Astrocyte (in vitro differentiated cells and primary cell): ENCODE data around the gene EID2B. TPM values are rescaled to one million over a fixed set of nuclear protein-coding genes. Genes with fewer than 3 reads are reported as not detected.
A peak's percentile ranks its signal among the peaks of the same experiment; 100 is the strongest.

Experiments used
- DNase-seq: peaks from one replicate; pipeline ENCODE4 v3.0.0-alpha.2; 2010; ENCODE audit warnings: low read depth
- FAIRE-seq: peaks from 2 replicates; lab custom pipeline; 2011; peaks lifted over from hg19 to GRCh38; lab: Jason Lieb, UNC
- H2AFZ ChIP-seq: 2 replicates; pipeline ENCODE4 v1.6.0; 2012; ENCODE audit warnings: low read depth, low read length, inconsistent platforms
- H3K27ac ChIP-seq: 2 replicates; pipeline ENCODE4 v1.5.1; 2011; ENCODE audit warnings: low read depth, low read length, inconsistent platforms
- H3K27me3 ChIP-seq: 2 replicates; pipeline ENCODE4 v1.6.0; 2011; ENCODE audit warnings: low read length, inconsistent platforms; ENCODE audit not compliant: insufficient read depth
- H3K36me3 ChIP-seq: 2 replicates; pipeline ENCODE4 v1.5.1; 2011; ENCODE audit warnings: low read length, inconsistent platforms; ENCODE audit not compliant: insufficient read depth
- H3K4me1 ChIP-seq: 2 replicates; pipeline ENCODE4 v1.5.1; 2011; ENCODE audit warnings: low read length, inconsistent platforms; ENCODE audit not compliant: insufficient read depth
- H3K4me2 ChIP-seq: 2 replicates; pipeline ENCODE4 v1.6.0; 2012; ENCODE audit warnings: low read length, inconsistent platforms
- H3K4me3 ChIP-seq: 2 replicates; pipeline ENCODE4 v1.5.1; 2011; ENCODE audit warnings: low read depth, mild to moderate bottlenecking, low read length, inconsistent platforms; ENCODE audit not compliant: insufficient read depth
- H3K79me2 ChIP-seq: 2 replicates; pipeline ENCODE4 v1.6.0; 2012; ENCODE audit warnings: mild to moderate bottlenecking, low read length, inconsistent platforms; ENCODE audit not compliant: insufficient read depth
- H3K9ac ChIP-seq: 2 replicates; pipeline ENCODE4 v1.6.0; 2012; ENCODE audit warnings: mild to moderate bottlenecking, low read length, inconsistent platforms
- H3K9me3 ChIP-seq: 2 replicates; pipeline ENCODE4 v1.5.1; 2012; ENCODE audit warnings: low read depth, mild to moderate bottlenecking, low read length, inconsistent platforms; ENCODE audit not compliant: insufficient read depth
- H4K20me1 ChIP-seq: 2 replicates; pipeline ENCODE4 v1.6.0; 2012; ENCODE audit warnings: low read length, inconsistent platforms; ENCODE audit not compliant: insufficient read depth
- H3K27ac Mint-ChIP-seq: one replicate; pipeline ENCODE4 v1.8.0; 2021; ENCODE audit warnings: mild to moderate bottlenecking, mixed read lengths; ENCODE audit not compliant: unreplicated experiment
- H3K27me3 Mint-ChIP-seq: one replicate; pipeline ENCODE4 v1.8.0; 2021; ENCODE audit warnings: low read depth, mixed read lengths; ENCODE audit not compliant: unreplicated experiment
- H3K36me3 Mint-ChIP-seq: one replicate; pipeline ENCODE4 v1.8.0; 2021; ENCODE audit warnings: low read depth, mixed read lengths; ENCODE audit not compliant: unreplicated experiment
- H3K4me1 Mint-ChIP-seq: one replicate; pipeline ENCODE4 v1.8.0; 2021; ENCODE audit warnings: low read depth, mixed read lengths; ENCODE audit not compliant: unreplicated experiment
- H3K4me3 Mint-ChIP-seq: one replicate; pipeline ENCODE4 v1.8.0; 2021; ENCODE audit warnings: mild to moderate bottlenecking, moderate library complexity, mixed read lengths; ENCODE audit not compliant: unreplicated experiment
- H3K9me3 Mint-ChIP-seq: one replicate; pipeline ENCODE4 v1.8.0; 2021; ENCODE audit warnings: mild to moderate bottlenecking, mixed read lengths; ENCODE audit not compliant: unreplicated experiment
- CTCF ChIP-seq: IDR thresholded peaks from 2 replicates; pipeline ENCODE4 v1.5.1; 2011; ENCODE audit warnings: low read depth, mild to moderate bottlenecking, inconsistent platforms, low read length, moderate library complexity; ENCODE audit not compliant: insufficient read depth
- EZH2 ChIP-seq: IDR thresholded peaks from 2 replicates; pipeline ENCODE4 v1.6.1; 2012; ENCODE audit warnings: mild to moderate bottlenecking, low read length, inconsistent platforms; ENCODE audit not compliant: insufficient read depth
- total RNA-seq: library from RNA; stranded (reverse); gene quantifications from 2 replicates; pipeline ENCODE4 v1.2.1, GENCODE V29; 2021

EID2B gene
- total RNA-seq, 1 donor from 2014 or later, result 2.6 TPM

- Histone ChIP-seq H3K9me3 (no peaks in the 10 kb centered on the region), H2AFZ (no peak overlapping the region), H3K4me1 (peaks cover 3% of the 10 kb centered on the region), H3K27ac (no peak overlapping the region), H3K4me3 (no peak overlapping the region), H4K20me1 (no peaks in the 10 kb centered on the region), H3K36me3 (no peaks in the 10 kb centered on the region), H3K4me2 (no peak overlapping the region), H3K9ac (no peak overlapping the region), H3K27me3 (peaks cover 12% of the 10 kb centered on the region), H3K79me2 (no peaks in the 10 kb centered on the region)
- H3K4me1 Mint-ChIP-seq, result no peaks in the 10 kb centered on the region
- peaks cover 3% of the 10 kb centered on the region for H3K36me3 Mint-ChIP-seq
- DNase-seq, result no peak
- TF ChIP-seq EZH2, result no peak
- no peak overlapping the region for H3K27ac Mint-ChIP-seq
- H3K9me3 Mint-ChIP-seq, result no peaks in the 10 kb centered on the region
- no peak for FAIRE-seq
- H3K4me3 Mint-ChIP-seq, result no peak overlapping the region
- peaks cover 57% of the 10 kb centered on the region for H3K27me3 Mint-ChIP-seq
These were observed 24.0 kb downstream of the EID2B start for GRCh38 chr19:39508629-39509028.

- H2AFZ ChIP-seq, result peak overlapping the region; percentile 98
- H3K79me2 ChIP-seq, result no peaks in the 10 kb centered on the region
- no peaks in the 10 kb centered on the region for H4K20me1 ChIP-seq
- H3K27ac Mint-ChIP-seq, result no peak overlapping the region
- TF ChIP-seq EZH2 (peak; percentile 17), CTCF (no peak)
- H3K9ac ChIP-seq, result peak overlapping the region; percentile 63
- no peak for DNase-seq
- H3K27me3 ChIP-seq, result peaks cover 5% of the 10 kb centered on the region
- no peaks in the 10 kb centered on the region for H3K9me3 Mint-ChIP-seq
- H3K4me1 Mint-ChIP-seq, result no peaks in the 10 kb centered on the region
- H3K27me3 Mint-ChIP-seq, result peaks cover 56% of the 10 kb centered on the region
- H3K4me1 ChIP-seq, result peaks cover 3% of the 10 kb centered on the region
- peak overlapping the region; percentile 83 for H3K4me3 Mint-ChIP-seq
- H3K36me3 ChIP-seq, result no peaks in the 10 kb centered on the region
- H3K27ac ChIP-seq, result no peak overlapping the region
- peaks cover 5% of the 10 kb centered on the region for H3K36me3 Mint-ChIP-seq
- H3K4me3 ChIP-seq, result peak overlapping the region; percentile 68
- FAIRE-seq, result no peak
- peak overlapping the region; percentile 96 for H3K4me2 ChIP-seq
- H3K9me3 ChIP-seq, result no peaks in the 10 kb centered on the region
These were observed 24.8 kb downstream of the EID2B start for GRCh38 chr19:39507715-39508364.

- Histone ChIP-seq H3K9me3 (no peaks in the 10 kb centered on the region), H4K20me1 (no peaks in the 10 kb centered on the region), H3K27me3 (peaks cover 5% of the 10 kb centered on the region), H2AFZ (peak overlapping the region; percentile 98), H3K4me2 (peak overlapping the region; percentile 96), H3K4me1 (peaks cover 3% of the 10 kb centered on the region), H3K27ac (no peak overlapping the region), H3K9ac (peak overlapping the region; percentile 63), H3K4me3 (peak overlapping the region; percentile 68), H3K36me3 (no peaks in the 10 kb centered on the region), H3K79me2 (no peaks in the 10 kb centered on the region)
- Mint-ChIP-seq H3K27ac (no peak overlapping the region), H3K27me3 (peaks cover 55% of the 10 kb centered on the region), H3K9me3 (no peaks in the 10 kb centered on the region), H3K4me1 (no peaks in the 10 kb centered on the region), H3K4me3 (peak overlapping the region; percentile 83), H3K36me3 (peaks cover 5% of the 10 kb centered on the region)
- DNase-seq, result peak; percentile 51
- no peak for TF ChIP-seq CTCF
- peak; percentile 64 for TF ChIP-seq EZH2
- no peak for FAIRE-seq
These were observed 25.5 kb downstream of the EID2B start for GRCh38 chr19:39506944-39507714.
